ENCODE measurements around the gene SIK3. TPM values are rescaled to one million over a fixed set of nuclear protein-coding genes. Genes with fewer than 3 reads are reported as not detected.

SIK3 gene
- total and polyA plus RNA-seq, 2 experiments from 2014 or later = 29.1 to 58.5 TPM

- no peak for TF ChIP-seq CTCF (IDR thresholded peaks at IDR 0.05; ENCODE audit: low read depth, low read length)
- Histone ChIP-seq H3K4me3 (no peak overlapping the region), H3K36me3 (no peaks in the 10 kb centered on the region), H3K9me3 (ENCODE audit: low read depth) (no peaks in the 10 kb centered on the region), H3K27me3 (no peaks in the 10 kb centered on the region), H3K4me1 (ENCODE audit: low read depth) (no peaks in the 10 kb centered on the region), H3K27ac (no peak overlapping the region)
- no peak for DNase-seq (ENCODE audit: low read depth in 1 of 2, low spot score in 1 of 2)
Measured at GRCh38 chr11:117110294-117110950, 12.2 kb upstream of the SIK3 start.

- Histone ChIP-seq H3K27me3 (no peaks in the 10 kb centered on the region), H3K4me1 (ENCODE audit: low read depth) (no peaks in the 10 kb centered on the region)
- DNase-seq (ENCODE audit: low read depth in 1 of 2, low spot score in 1 of 2) = peak in 1 of 2 donors; percentile 39
Measured at GRCh38 chr11:117107701-117108590, 9.7 kb upstream of the SIK3 start.

GRCh38 chr11:117100556-117100955 lies 2.3 kb upstream of the SIK3 start:
- no peaks in the 10 kb centered on the region for H3K36me3 ChIP-seq
- no peaks in the 10 kb centered on the region for H3K27me3 ChIP-seq
- H3K27ac ChIP-seq = no peak overlapping the region
- no peak for DNase-seq (ENCODE audit: low read depth in 1 of 2, low spot score in 1 of 2)
- H3K9me3 ChIP-seq (ENCODE audit: low read depth) = no peaks in the 10 kb centered on the region
- H3K4me1 ChIP-seq (ENCODE audit: low read depth) = peaks cover 14% of the 10 kb centered on the region
- TF ChIP-seq CTCF (IDR thresholded peaks at IDR 0.05; ENCODE audit: low read depth, low read length) = no peak
- H3K4me3 ChIP-seq = no peak overlapping the region

More at GRCh38 chr11:117107701-117108590, 9.7 kb upstream of the SIK3 start:
- no peak overlapping the region for H3K4me3 ChIP-seq
- H3K27ac ChIP-seq = no peak overlapping the region
- no peaks in the 10 kb centered on the region for H3K9me3 ChIP-seq (ENCODE audit: low read depth)
- no peaks in the 10 kb centered on the region for H3K36me3 ChIP-seq
- TF ChIP-seq CTCF (IDR thresholded peaks at IDR 0.05; ENCODE audit: low read depth, low read length) = no peak

GRCh38 chr11:117099696-117100095 lies 1.5 kb upstream of the SIK3 start:
- Histone ChIP-seq H3K27me3 (no peaks in the 10 kb centered on the region), H3K4me1 (ENCODE audit: low read depth) (peaks cover 22% of the 10 kb centered on the region), H3K4me3 (no peak overlapping the region), H3K36me3 (no peaks in the 10 kb centered on the region), H3K27ac (peak overlapping the region; percentile 97), H3K9me3 (ENCODE audit: low read depth) (no peaks in the 10 kb centered on the region)
- no peak for TF ChIP-seq CTCF (IDR thresholded peaks at IDR 0.05; ENCODE audit: low read depth, low read length)
- no peak for DNase-seq (ENCODE audit: low read depth in 1 of 2, low spot score in 1 of 2)

GRCh38 chr11:117097389-117098268 lies 599 bp downstream of the SIK3 start:
- Histone ChIP-seq H3K27me3 (no peaks in the 10 kb centered on the region), H3K4me3 (peak overlapping the region; percentile 98), H3K9me3 (ENCODE audit: low read depth) (no peaks in the 10 kb centered on the region), H3K27ac (peak overlapping the region; percentile 97), H3K36me3 (no peaks in the 10 kb centered on the region), H3K4me1 (ENCODE audit: low read depth) (peaks cover 27% of the 10 kb centered on the region)
- DNase-seq (ENCODE audit: low read depth in 1 of 2, low spot score in 1 of 2) = peak in 1 of 2 donors; percentile 69
- TF ChIP-seq CTCF (IDR thresholded peaks at IDR 0.05; ENCODE audit: low read depth, low read length) = no peak

Measured in cardiac muscle cell (in vitro differentiated cells and primary cell).